Hepatic stellate cell (primary cell): ENCODE data around the gene SUSD6.

Source experiments
- DNase-seq: peaks from one replicate; pipeline ENCODE4 v3.0.0; 2011; ENCODE audit warnings: low spot score

Gene SUSD6

GRCh38 chr14:69763761-69764510 is 152.5 kb downstream of the SUSD6 start:
- DNase-seq = no peak
